CD14-positive monocyte (primary cell): Measurements from ENCODE around the gene MRPS27. TPM values are rescaled to one million over a fixed set of nuclear protein-coding genes. Genes with fewer than 3 reads are reported as not detected.

Experiments
- DNase-seq, 3 donors: peaks; one replicate each; pipeline ENCODE4 v3.0.0-alpha.2; 2011 to 2022
- H2AFZ ChIP-seq: 2 replicates; pipeline ENCODE4 v1.6.0; 2012; ENCODE audit warnings: mild to moderate bottlenecking, low read depth, low read length, inconsistent platforms; ENCODE audit not compliant: insufficient read depth, poor library complexity, severe bottlenecking
- H3K27ac ChIP-seq, 2 donors: 1 replicate in 1 of 2; 2 replicates in 1 of 2; pipeline ENCODE4 v1.5.1; 2012 to 2013; ENCODE audit warnings: low read length in 2 of 2, control low read depth in 1 of 2, inconsistent platforms in 1 of 2, low read depth in 1 of 2, mild to moderate bottlenecking in 1 of 2
- H3K27me3 ChIP-seq, 2 donors: one replicate each; pipeline versions ENCODE4 v1.6.0 to v1.6.1; 2011 to 2013; ENCODE audit warnings: low read length in 2 of 2; ENCODE audit not compliant: control insufficient read depth in 2 of 2, insufficient read depth in 2 of 2
- H3K36me3 ChIP-seq, 2 donors: replicated peaks in 1 of 2; 1 replicate in 1 of 2; 2 replicates in 1 of 2; pipeline versions ENCODE4 v1.5.1 to v1.6.1; 2012 to 2013; ENCODE audit warnings: low read length in 2 of 2, control low read depth in 1 of 2, inconsistent platforms in 1 of 2, mild to moderate bottlenecking in 1 of 2; ENCODE audit not compliant: insufficient read depth in 2 of 2, control insufficient read depth in 1 of 2
- H3K4me1 ChIP-seq, 2 donors: 1 replicate in 1 of 2; 2 replicates in 1 of 2; pipeline versions ENCODE4 v1.5.1 to v1.6.1; 2012 to 2013; ENCODE audit warnings: low read length in 2 of 2, control low read depth in 1 of 2, inconsistent platforms in 1 of 2, mild to moderate bottlenecking in 1 of 2, moderate library complexity in 1 of 2; ENCODE audit not compliant: insufficient read depth in 2 of 2, control insufficient read depth in 1 of 2
- H3K4me2 ChIP-seq: replicated peaks from 2 replicates; pipeline ENCODE3; 2012; ENCODE audit warnings: low read length, moderate library complexity, mild to moderate bottlenecking; ENCODE audit not compliant: poor library complexity, severe bottlenecking; ENCODE audit errors: extremely low read depth
- H3K4me3 ChIP-seq, 3 experiments: fragments of 200-600 bp in 1 of 3; sonication (generic) in 1 of 3; replicated peaks in 1 of 3; 1 replicate in 2 of 3; 2 replicates in 1 of 3; pipeline ENCODE4 v1.5.1; 2011 to 2013; ENCODE audit warnings: low read length in 3 of 3, mild to moderate bottlenecking in 3 of 3, control low read depth in 2 of 3, low read depth in 2 of 3, inconsistent platforms in 1 of 3, moderate library complexity in 1 of 3
- H3K79me2 ChIP-seq: 2 replicates; pipeline ENCODE4 v1.6.0; 2012; ENCODE audit warnings: mild to moderate bottlenecking, control low read depth, inconsistent platforms, low read length, moderate library complexity; ENCODE audit not compliant: insufficient read depth
- H3K9ac ChIP-seq: 2 replicates; pipeline ENCODE4 v1.6.0; 2017; ENCODE audit warnings: low read length, mild to moderate bottlenecking; ENCODE audit not compliant: insufficient read depth, poor library complexity, severe bottlenecking
- H3K9me3 ChIP-seq, 2 donors: replicated peaks in 1 of 2; 1 replicate in 1 of 2; 2 replicates in 1 of 2; pipeline versions ENCODE4 v1.5.1 to v1.6.1; 2012 to 2013; ENCODE audit warnings: low read length in 2 of 2, control low read depth in 1 of 2; ENCODE audit not compliant: control insufficient read depth in 1 of 2, insufficient read depth in 1 of 2
- H4K20me1 ChIP-seq: 2 replicates; pipeline ENCODE4 v1.6.0; 2012; ENCODE audit warnings: mild to moderate bottlenecking, low read length, control low read depth, moderate library complexity; ENCODE audit not compliant: insufficient read depth
- H3K27ac Mint-ChIP-seq, 7 donors: one replicate each; pipeline ENCODE4 v1.8.0; 2020; ENCODE audit warnings: mild to moderate bottlenecking in 7 of 7, mixed read lengths in 7 of 7, moderate library complexity in 6 of 7, inconsistent platforms in 2 of 7
- H3K27me3 Mint-ChIP-seq, 3 donors: one replicate each; pipeline ENCODE4 v1.8.0; 2021 to 2022; ENCODE audit warnings: low read depth in 3 of 3, mild to moderate bottlenecking in 3 of 3, mixed read lengths in 3 of 3, moderate library complexity in 3 of 3, inconsistent platforms in 1 of 3
- H3K36me3 Mint-ChIP-seq, 2 donors: one replicate each; pipeline ENCODE4 v1.8.0; 2020; ENCODE audit warnings: mixed read lengths in 2 of 2, inconsistent platforms in 1 of 2, mild to moderate bottlenecking in 1 of 2
- H3K4me1 Mint-ChIP-seq: one replicate; pipeline ENCODE4 v1.8.0; 2020; ENCODE audit warnings: mild to moderate bottlenecking, mixed read lengths
- H3K4me3 Mint-ChIP-seq, 2 donors: one replicate each; pipeline ENCODE4 v1.8.0; 2020; ENCODE audit warnings: mild to moderate bottlenecking in 2 of 2, mixed read lengths in 2 of 2, moderate library complexity in 1 of 2
- H3K9me3 Mint-ChIP-seq, 7 donors: one replicate each; pipeline ENCODE4 v1.8.0; 2020 to 2022; ENCODE audit warnings: mixed read lengths in 7 of 7, mild to moderate bottlenecking in 6 of 7, moderate library complexity in 6 of 7, inconsistent platforms in 2 of 7
- CTCF ChIP-seq: fragments of 200-600 bp; IDR thresholded peaks from one replicate; pipeline ENCODE4 v1.8.0; 2022; ENCODE audit warnings: antibody characterized with exemption, mild to moderate bottlenecking
- WGBS: methylation state at CpG from one replicate; pipeline ENCODE4 v1.1.5; 2013; ENCODE audit warnings: missing lambda C conversion rate; ENCODE audit not compliant: insufficient coverage; 5-methylcytosine and 5-hydroxymethylcytosine counted together
- intact Hi-C, 2 donors: fragments of 100-400 bp; cut with micrococcal nuclease; formaldehyde crosslinking; loops; one replicate each; pipeline versions ENCODE4 v1.15.0 to v1.15.1; 2023
- polyA plus RNA-seq, 3 donors: library from polyadenylated mRNA; depleted of rRNA in 1 of 3; unstranded in 2 of 3; stranded (reverse) in 1 of 3; fragments of 300-500 nt in 2 of 3; fragments of >200 nt in 1 of 3; fragmentation: Illumina TruSeq in 2 of 3; gene quantifications; 1 replicate in 2 of 3; 2 replicates in 1 of 3; pipeline ENCODE4 v1.2.3, GENCODE V29; 2012 to 2021

The MRPS27 gene
- polyA plus RNA-seq, 3 donors, result 13.3 to 19.2 (median 15.3) TPM

GRCh38 chr5:72314571-72315172 is 5.4 kb downstream of the MRPS27 start:
- Histone ChIP-seq H4K20me1 (no peaks in the 10 kb centered on the region), H3K79me2 (peaks cover 45% of the 10 kb centered on the region), H2AFZ (no peak overlapping the region), H3K4me1 (peaks cover 5 to 6% of the 10 kb centered on the region in 2 donors), H3K27me3 (no peaks in the 10 kb centered on the region), H3K4me3 (no peak overlapping the region), H3K4me2 (no peak overlapping the region), H3K27ac (no peak overlapping the region), H3K9ac (no peak overlapping the region), H3K36me3 (peaks cover 32 to 43% of the 10 kb centered on the region in 2 donors), H3K9me3 (no peaks in the 10 kb centered on the region)
- Mint-ChIP-seq H3K9me3 (no peaks in the 10 kb centered on the region), H3K27me3 (peaks cover 0 to 2% (median 2%) of the 10 kb centered on the region in 3 donors), H3K36me3 (peaks cover 30 to 43% of the 10 kb centered on the region in 2 donors), H3K27ac (peak overlapping the region in 1 of 7 donors; percentile 13), H3K4me1 (peaks cover 2% of the 10 kb centered on the region), H3K4me3 (no peak overlapping the region)
- intact Hi-C loops, result no loop called here
- DNase-seq, result no peak
- 90% methylated on average over 2 of the region's 3 CpGs for WGBS
- no peak for TF ChIP-seq CTCF

- peaks cover 30% of the 10 kb centered on the region for H3K79me2 ChIP-seq
- no peaks in the 10 kb centered on the region for H3K27me3 ChIP-seq
- no peak overlapping the region for H3K27ac Mint-ChIP-seq
- peaks cover 4% of the 10 kb centered on the region for H3K4me1 Mint-ChIP-seq
- peaks cover 0 to 2% (median 2%) of the 10 kb centered on the region in 3 donors for H3K27me3 Mint-ChIP-seq
- no peak overlapping the region for H3K4me2 ChIP-seq
- H3K9me3 ChIP-seq, result no peaks in the 10 kb centered on the region
- H4K20me1 ChIP-seq, result no peaks in the 10 kb centered on the region
- H3K36me3 ChIP-seq, result peaks cover 32 to 47% of the 10 kb centered on the region in 2 donors
- H3K36me3 Mint-ChIP-seq, result peaks cover 30 to 52% of the 10 kb centered on the region in 2 donors
- no peak overlapping the region for H3K4me3 ChIP-seq
- DNase-seq, result no peak
- intact Hi-C loops, result no loop called here
- no peaks in the 10 kb centered on the region for H3K9me3 Mint-ChIP-seq
- H3K9ac ChIP-seq, result no peak overlapping the region
- no CpG with 5 or more reads among the region's 1 CpG for WGBS
- H3K27ac ChIP-seq, result no peak overlapping the region
- H3K4me3 Mint-ChIP-seq, result no peak overlapping the region
- H2AFZ ChIP-seq, result no peak overlapping the region
- H3K4me1 ChIP-seq, result peaks cover 0 to 3% of the 10 kb centered on the region in 2 donors
- no peak for TF ChIP-seq CTCF
Measured at GRCh38 chr5:72313141-72313540, 6.9 kb downstream of the MRPS27 start.
